Measurements from ENCODE around the gene WDR93.

The WDR93 gene

GRCh38 chr15:89690276-89691218 is at the start of gene WDR93, which contains the start of gene PEX11A:
TSS of gene WDR93 (plus strand) at chr15:89690811. CDS start at chr15:89701747, 10,936 bp downstream.
TSS of gene PEX11A (minus strand) at chr15:89690754. CDS start at chr15:89690632, 122 bp downstream.
- TF ChIP-seq ZNF274 (IDR thresholded peaks at IDR 0.05; ENCODE audit: low read depth, low read length) = no peak
- H3K4me3 ChIP-seq (ENCODE audit: low read length) = peak within 1 kb of the TSS; percentile 74

- no peak overlapping the region for H3K4me3 ChIP-seq (ENCODE audit: low read length)
- no peak for TF ChIP-seq ZNF274 (IDR thresholded peaks at IDR 0.05; ENCODE audit: low read depth, low read length)
Measured at GRCh38 chr15:89641053-89641452, 49.6 kb upstream of the WDR93 start.

GRCh38 chr15:89642106-89642505 is 48.5 kb upstream of the WDR93 start:
- no peak for TF ChIP-seq ZNF274 (IDR thresholded peaks at IDR 0.05; ENCODE audit: low read depth, low read length)
- H3K4me3 ChIP-seq (ENCODE audit: low read length) = no peak overlapping the region

DNA sequence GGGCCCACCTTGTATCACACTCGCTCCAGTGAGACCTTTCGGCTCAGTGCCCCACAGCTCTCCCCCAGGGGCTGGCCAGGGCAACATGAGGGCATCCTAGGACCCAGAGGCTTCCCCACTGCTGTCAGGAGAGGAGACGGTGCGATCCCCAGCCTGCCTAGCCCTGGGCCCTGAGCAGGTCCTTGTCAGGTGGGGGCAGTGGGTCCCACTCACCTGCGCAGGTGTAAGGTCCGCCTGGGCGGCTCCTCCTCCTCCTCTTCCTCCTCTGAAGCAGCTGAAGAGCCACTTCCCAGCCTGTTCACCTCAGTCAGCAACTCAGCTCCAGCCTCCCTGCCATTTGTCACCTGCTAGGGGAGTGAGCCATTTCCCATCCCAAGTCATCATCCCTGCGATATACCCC is 44.9 kb upstream of the WDR93 start:
- TF ChIP-seq ZNF274 (IDR thresholded peaks at IDR 0.05; ENCODE audit: low read depth, low read length) = no peak
- H3K4me3 ChIP-seq (ENCODE audit: low read length) = no peak overlapping the region

DNA sequence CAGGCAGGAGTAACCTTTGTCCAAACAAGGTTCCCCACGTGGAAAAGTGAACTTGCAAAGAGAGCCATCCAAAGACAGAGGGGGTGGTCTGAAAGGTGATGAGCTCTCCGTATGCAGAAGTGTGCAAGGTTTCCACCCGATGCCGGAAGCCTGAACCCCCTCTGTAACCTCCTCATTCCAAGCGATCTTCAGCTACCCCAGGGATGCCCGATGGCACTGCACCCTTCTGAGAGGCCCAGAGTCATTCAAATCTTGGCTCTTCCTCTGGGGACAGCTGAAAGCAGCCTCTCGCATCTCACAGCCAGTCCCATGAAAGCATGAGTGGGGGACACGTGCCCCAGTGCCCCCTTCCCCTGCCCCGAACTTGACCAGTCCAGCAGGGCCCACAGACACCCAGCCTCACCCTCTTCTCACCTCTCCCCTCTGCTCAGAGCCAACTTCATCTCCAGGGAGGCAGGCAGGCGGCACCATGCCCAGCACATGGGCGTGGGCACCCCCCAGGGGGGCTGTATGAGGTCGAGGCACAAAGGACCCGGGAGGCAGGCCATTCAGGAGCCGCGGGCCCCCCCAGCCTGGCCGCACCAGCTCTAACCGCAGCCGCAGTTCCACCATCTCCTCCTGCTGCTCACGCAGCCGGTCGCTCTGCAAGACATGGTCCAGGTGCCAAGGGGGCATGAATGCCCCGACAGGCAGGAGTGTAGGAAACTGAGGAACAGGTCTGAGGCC is 44.0 kb upstream of the WDR93 start:
- H3K4me3 ChIP-seq (ENCODE audit: low read length) = no peak overlapping the region
- TF ChIP-seq ZNF274 (IDR thresholded peaks at IDR 0.05; ENCODE audit: low read depth, low read length) = no peak

DNA sequence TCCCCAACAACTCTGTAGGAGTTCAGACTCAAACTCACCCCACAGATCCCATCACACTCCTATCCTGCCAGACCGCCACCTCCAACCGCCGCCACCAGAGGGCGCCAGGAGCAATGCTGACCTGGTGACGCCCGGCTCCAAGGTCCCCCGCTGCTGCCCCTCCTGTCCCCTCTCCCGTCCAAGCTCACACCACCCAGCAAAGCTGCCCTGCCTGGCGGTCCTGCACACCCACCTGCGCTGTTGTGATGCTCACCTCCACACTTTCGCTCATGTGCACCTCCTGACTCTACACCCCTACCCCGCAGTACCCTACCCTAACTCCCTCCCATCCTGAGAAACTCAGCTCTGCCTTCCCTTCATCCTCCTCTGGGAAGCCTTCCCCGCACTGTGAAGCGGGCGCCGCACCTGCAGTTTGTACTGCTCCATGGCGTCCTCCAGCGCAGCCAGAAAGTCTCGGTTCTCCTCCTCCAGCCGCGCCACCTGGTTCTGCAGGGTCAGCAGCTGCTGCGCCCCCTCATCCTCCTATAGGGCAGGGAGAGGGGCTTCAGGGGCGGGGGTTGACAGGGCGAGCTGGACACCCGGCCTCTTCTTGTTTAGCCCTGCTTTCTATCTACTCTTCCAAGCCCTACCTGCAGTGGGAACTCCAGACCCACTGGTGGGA is 43.3 kb upstream of the WDR93 start:
- TF ChIP-seq ZNF274 (IDR thresholded peaks at IDR 0.05; ENCODE audit: low read depth, low read length) = no peak
- no peak overlapping the region for H3K4me3 ChIP-seq (ENCODE audit: low read length)

DNA sequence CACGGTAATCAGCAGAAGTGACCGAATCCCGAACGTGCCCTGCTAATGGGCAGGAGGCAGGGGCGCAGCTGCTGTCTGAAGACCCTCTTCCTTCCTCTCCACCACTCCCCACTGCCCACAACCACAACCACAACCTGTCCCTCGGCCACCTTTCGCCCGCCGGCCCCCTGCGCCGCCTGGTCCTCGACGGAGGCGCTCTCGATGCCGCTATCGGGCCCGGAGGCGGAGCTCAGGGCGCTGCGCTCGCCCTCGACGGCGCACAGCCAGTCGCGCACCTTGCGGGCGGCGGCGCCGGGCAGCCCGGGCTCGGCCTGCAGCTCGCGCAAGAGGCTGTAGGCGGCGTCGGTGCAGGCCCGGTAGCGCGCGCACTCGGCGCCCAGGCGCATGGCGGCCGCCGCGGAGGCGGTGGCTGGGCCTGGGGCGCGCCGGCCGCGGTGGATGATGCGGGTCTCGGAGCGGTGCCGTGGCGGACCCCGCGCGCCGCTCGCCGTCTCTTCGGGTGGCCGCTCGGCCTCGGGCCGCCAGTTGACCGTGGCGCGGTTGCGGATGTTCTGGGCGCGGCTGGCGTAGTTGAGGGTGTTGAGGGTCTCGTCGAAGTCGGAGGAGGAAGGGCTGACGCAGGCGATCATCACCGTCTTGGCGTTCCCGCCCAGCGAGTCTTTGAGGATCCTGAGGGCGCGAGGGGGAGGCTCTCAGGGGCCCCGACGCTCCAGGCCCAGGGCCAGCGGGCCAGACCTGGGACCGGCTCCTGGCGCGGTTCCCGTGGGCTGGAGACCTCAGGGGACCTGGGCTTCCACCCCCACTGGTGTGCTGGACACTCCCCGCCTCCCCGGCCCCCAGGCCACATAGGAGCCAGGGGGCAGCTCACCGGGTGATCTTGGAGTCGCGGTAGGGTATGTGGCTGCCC is 42.3 kb upstream of the WDR93 start:
- H3K4me3 ChIP-seq (ENCODE audit: low read length) = no peak overlapping the region
- TF ChIP-seq ZNF274 (IDR thresholded peaks at IDR 0.05; ENCODE audit: low read depth, low read length) = no peak

DNA sequence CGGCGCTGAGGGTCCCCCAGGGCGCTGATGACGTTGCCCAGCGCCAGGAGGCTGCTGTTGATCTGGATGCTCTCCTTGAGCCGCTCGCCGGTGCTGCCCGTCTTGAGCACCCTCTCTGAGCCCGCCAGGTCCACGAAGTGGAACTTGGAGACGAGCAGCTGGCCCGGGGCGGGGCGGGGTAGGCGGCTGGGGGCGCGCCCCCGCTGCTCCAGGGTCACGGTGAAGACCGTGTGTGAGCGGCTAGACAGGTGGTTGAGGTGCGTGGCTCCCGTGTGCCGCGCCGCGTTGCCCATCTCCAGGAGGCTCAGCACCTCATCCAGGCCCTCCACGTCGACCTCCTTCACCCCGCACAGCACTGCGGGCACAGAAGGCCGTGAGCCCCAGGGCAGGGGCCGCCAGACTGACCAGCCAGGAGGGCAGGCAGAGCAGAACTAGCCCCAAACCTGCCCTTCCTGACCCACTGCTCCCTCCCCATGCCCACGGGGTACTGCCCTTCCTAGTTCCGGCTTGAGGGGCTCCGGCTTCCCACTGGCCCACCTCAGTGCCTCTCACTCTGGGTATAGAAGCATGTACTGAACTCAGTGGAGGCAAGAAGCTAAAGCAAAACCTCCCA is 41.5 kb upstream of the WDR93 start:
- no peak for TF ChIP-seq ZNF274 (IDR thresholded peaks at IDR 0.05; ENCODE audit: low read depth, low read length)
- no peak overlapping the region for H3K4me3 ChIP-seq (ENCODE audit: low read length)

DNA sequence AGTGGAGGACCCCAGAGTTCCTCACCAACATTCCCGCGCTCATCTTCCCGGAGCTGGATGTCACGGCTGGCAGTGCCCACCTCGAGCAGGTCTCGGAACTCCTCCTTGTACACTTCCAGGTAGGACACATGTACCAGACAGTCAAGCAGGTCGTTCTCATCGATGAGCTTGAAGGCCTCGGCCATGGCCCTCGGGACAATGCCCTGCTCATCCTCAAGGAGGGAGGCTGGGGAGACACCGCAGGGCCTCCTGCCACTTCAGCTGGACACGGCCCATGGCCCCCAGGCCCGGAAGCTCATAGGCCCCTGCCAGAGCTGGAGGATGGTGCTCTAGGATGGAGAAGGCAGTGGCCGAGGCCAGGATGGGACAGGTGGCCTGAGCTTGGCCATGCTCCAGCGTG is 40.9 kb upstream of the WDR93 start:
- no peak for TF ChIP-seq ZNF274 (IDR thresholded peaks at IDR 0.05; ENCODE audit: low read depth, low read length)

DNA sequence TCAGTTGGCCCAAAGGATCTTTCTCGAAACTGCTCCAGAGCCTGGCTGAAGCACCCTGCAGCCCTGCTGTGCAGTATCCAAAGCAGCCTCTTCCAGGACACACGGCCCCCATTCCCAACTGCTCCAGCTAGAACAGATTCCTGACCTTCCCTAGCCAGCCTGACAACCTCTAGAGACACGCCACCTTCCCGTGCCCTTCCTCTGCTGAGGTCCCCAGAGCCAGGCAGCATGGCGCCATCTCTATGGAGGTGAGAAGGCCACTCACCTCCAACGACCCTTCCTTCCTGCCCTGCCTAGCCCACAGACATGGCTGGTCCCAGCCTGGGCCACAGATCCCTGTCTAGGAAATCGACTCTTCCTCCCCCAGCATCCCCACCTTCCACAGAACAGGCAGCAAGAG is 38.5 kb upstream of the WDR93 start:
- no peak overlapping the region for H3K4me3 ChIP-seq (ENCODE audit: low read length)
- no peak for TF ChIP-seq ZNF274 (IDR thresholded peaks at IDR 0.05; ENCODE audit: low read depth, low read length)

More for the DNA sequence above, 40.9 kb upstream of the WDR93 start:
- H3K4me3 ChIP-seq (ENCODE audit: low read length) = no peak overlapping the region

DNA sequence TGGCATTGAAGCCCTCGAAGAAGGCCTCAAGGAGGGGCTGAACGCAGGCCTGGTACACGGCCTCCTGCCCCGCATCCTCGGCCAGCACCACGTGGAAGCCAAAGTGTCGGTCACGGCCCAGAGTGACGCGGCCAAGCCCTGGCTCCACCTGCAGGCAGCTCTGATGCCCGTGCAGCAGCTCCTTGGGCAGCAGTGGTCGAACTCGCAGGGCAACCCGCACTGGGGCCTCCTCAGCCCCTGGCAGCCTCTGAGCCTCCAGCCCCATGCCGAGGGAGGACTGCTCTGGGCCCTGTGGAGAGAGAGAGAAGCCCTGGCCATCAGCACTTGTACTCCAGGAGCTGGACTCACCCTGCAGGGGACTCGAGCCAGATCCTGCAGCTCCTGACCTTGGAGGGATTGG is 37.9 kb upstream of the WDR93 start:
- H3K4me3 ChIP-seq (ENCODE audit: low read length) = no peak overlapping the region
- no peak for TF ChIP-seq ZNF274 (IDR thresholded peaks at IDR 0.05; ENCODE audit: low read depth, low read length)

DNA sequence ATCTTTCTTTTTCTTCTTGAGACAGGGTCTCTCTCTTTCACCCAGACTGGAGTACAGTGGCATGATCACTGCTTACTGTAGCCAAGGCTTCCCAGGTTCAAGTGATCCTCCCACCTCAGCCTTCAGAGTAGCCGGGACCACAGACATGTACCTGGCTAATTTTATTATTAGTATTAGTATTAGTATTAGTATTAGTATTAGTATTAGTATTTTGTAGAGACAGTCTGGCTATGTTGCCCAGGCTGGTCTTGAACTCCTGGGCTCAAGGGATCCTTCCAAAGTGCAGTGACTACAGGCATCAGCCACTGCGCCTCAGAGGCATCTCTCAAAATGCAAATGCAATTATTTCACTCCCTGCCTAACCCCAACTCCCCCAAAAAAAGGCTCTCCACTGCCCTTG is 37.0 kb upstream of the WDR93 start:
- TF ChIP-seq ZNF274 (IDR thresholded peaks at IDR 0.05; ENCODE audit: low read depth, low read length) = no peak
- H3K4me3 ChIP-seq (ENCODE audit: low read length) = no peak overlapping the region

DNA sequence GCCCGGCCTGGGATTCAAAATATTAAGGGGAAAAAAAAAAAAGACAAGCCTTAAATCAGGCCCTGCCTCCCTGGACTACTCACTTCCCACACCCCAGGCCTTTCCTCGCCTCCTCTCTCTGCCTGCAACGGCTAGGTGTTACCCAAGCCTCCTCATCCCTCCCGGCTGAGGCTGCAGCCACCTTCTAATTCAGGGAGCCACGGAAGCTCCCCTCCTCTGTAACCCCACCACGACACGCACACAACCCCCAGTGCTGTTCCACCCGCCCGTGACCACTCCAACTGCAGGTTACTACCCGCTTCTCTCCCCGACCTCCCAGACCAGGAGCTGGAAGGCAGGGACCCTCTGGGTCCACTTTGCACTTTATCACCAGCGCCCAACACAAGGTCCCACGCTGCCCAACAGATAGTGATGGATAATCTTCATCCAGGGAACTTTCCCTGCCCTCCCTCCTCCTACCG is 36.3 kb upstream of the WDR93 start:
- TF ChIP-seq ZNF274 (IDR thresholded peaks at IDR 0.05; ENCODE audit: low read depth, low read length) = no peak

More for the DNA sequence above, 36.3 kb upstream of the WDR93 start:
- peak overlapping the region; percentile 46 for H3K4me3 ChIP-seq (ENCODE audit: low read length)

Measured in GM08714 (cell line).